Upper lobe of left lung (tissue), 6 donors: ENCODE data around the gene RAPGEF2. TPM values are rescaled to one million over a fixed set of nuclear protein-coding genes. Genes with fewer than 3 reads are reported as not detected.
"Not testable (repeated sequence)": the region's sequence is repeated elsewhere in the genome, so short reads cannot be mapped to it uniquely, and the experiment has no call there.

Experiments
- ATAC-seq, 2 donors: fragments of 200-7000 bp; cut with Tn5 transposase; one replicate each; pipeline ENCODE4 v1.9.1; 2022; ENCODE audit warnings: mild to moderate bottlenecking in 2 of 2, moderate library complexity in 2 of 2; ENCODE audit not compliant: low FRiP score in 2 of 2
- DNase-seq, 2 donors: peaks; one replicate each; pipeline ENCODE4 v3.0.0-alpha.2; 2019 to 2020
- H3K27ac ChIP-seq, 4 donors: fragments of 200-600 bp; sonication (generic); one replicate each; pipeline ENCODE4 v1.5.1; 2016 to 2019
- H3K27me3 ChIP-seq, 4 donors: fragments of 200-600 bp; sonication (generic); one replicate each; pipeline ENCODE4 v1.5.1; 2017 to 2019
- H3K36me3 ChIP-seq, 4 donors: fragments of 200-600 bp; sonication (generic); one replicate each; pipeline ENCODE4 v1.5.1; 2016 to 2019
- H3K4me1 ChIP-seq, 4 donors: fragments of 200-600 bp; sonication (generic); one replicate each; pipeline ENCODE4 v1.5.1; 2018 to 2019
- H3K4me3 ChIP-seq, 4 donors: fragments of 200-600 bp; sonication (generic); one replicate each; pipeline ENCODE4 v1.5.1; 2017 to 2019; ENCODE audit warnings: mild to moderate bottlenecking in 2 of 4, moderate library complexity in 1 of 4
- H3K9me3 ChIP-seq, 4 donors: fragments of 200-600 bp; sonication (generic); one replicate each; pipeline ENCODE4 v1.5.1; 2018 to 2019
- CTCF ChIP-seq, 6 experiments: fragments of 450-650 bp in 4 of 6; fragments of 200-600 bp in 2 of 6; sonication (generic) in 2 of 6; IDR thresholded peaks; one replicate each; pipeline ENCODE4 v1.5.1; 2016 to 2019; ENCODE audit warnings: antibody characterized with exemption in 6 of 6
- EP300 ChIP-seq, 4 donors: sonication (generic); formaldehyde crosslinking; IDR thresholded peaks; one replicate each; pipeline ENCODE4 v1.5.1; 2017; ENCODE audit warnings: antibody characterized with exemption in 4 of 4, control low read depth in 2 of 4
- POLR2A ChIP-seq, 4 donors: fragments of 450-650 bp; IDR thresholded peaks; one replicate each; pipeline ENCODE4 v1.5.1; 2016 to 2017; ENCODE audit warnings: antibody characterized with exemption in 4 of 4, mild to moderate bottlenecking in 2 of 4
- POLR2AphosphoS5 ChIP-seq, 2 donors: sonication (generic); formaldehyde crosslinking; IDR thresholded peaks; one replicate each; pipeline ENCODE4 v1.5.1; 2017; ENCODE audit warnings: antibody characterized with exemption in 2 of 2
- WGBS, 2 donors: methylation state at CpG; one replicate each; pipeline ENCODE4 v1.1.5; 2017 to 2018; 5-methylcytosine and 5-hydroxymethylcytosine counted together
- total RNA-seq, 6 donors: library from RNA; depleted of rRNA in 4 of 6; stranded (reverse); fragments of >200 nt in 4 of 6; gene quantifications; one replicate each; pipeline versions ENCODE4 v1.1.0 to v1.2.1, GENCODE V29; 2016 to 2021
- donor health status: DM: no; HTN: no; CAD: no; lungs with moderate emphysema.
- donor health status: DM: no; HTN: yes; CAD: no; lungs with severe emphysema.

RAPGEF2 gene
- total RNA-seq, 6 donors from 2014 or later = 53.3 to 122 (median 66.3) TPM

- peak overlapping the region in 1 of 4 donors; percentile 24 for H3K27ac ChIP-seq
- WGBS, 2 donors = 58 to 77% methylated on average over 5 of the region's 5 CpGs
- no peak for DNase-seq
- no peaks in the 10 kb centered on the region for H3K27me3 ChIP-seq
- H3K4me3 ChIP-seq = no peak overlapping the region
- H3K4me1 ChIP-seq = peaks cover 53 to 73% (median 61%) of the 10 kb centered on the region in 4 donors
- no peak for ATAC-seq
- no peaks in the 10 kb centered on the region for H3K9me3 ChIP-seq
- no peak for TF ChIP-seq POLR2A (IDR thresholded peaks at IDR 0.05)
- TF ChIP-seq EP300 (IDR thresholded peaks at IDR 0.05) = no peak
- no peak for TF ChIP-seq CTCF (IDR thresholded peaks at IDR 0.05)
- TF ChIP-seq POLR2AphosphoS5 (IDR thresholded peaks at IDR 0.05) = no peak
- H3K36me3 ChIP-seq = no peaks in the 10 kb centered on the region
Measured at GRCh38 chr4:159177265-159178150, 74.6 kb downstream of the RAPGEF2 start.

- Histone ChIP-seq H3K27me3 (no peaks in the 10 kb centered on the region), H3K27ac (no peak overlapping the region), H3K4me3 (peak overlapping the region in 1 of 4 donors; percentile 11), H3K9me3 (no peaks in the 10 kb centered on the region), H3K36me3 (no peaks in the 10 kb centered on the region), H3K4me1 (peaks cover 53 to 73% (median 59%) of the 10 kb centered on the region in 4 donors)
- ATAC-seq = peak in 1 of 2 donors; percentile 70
- TF ChIP-seq POLR2A (IDR thresholded peaks at IDR 0.05) = no peak
- no peak for TF ChIP-seq POLR2AphosphoS5 (IDR thresholded peaks at IDR 0.05)
- TF ChIP-seq EP300 (IDR thresholded peaks at IDR 0.05) = no peak
- no peak for TF ChIP-seq CTCF (IDR thresholded peaks at IDR 0.05)
- DNase-seq = no peak
- WGBS, 2 donors = 49 to 54% methylated on average over 2 of the region's 2 CpGs
Measured at GRCh38 chr4:159178151-159178546, 75.3 kb downstream of the RAPGEF2 start.

DNA sequence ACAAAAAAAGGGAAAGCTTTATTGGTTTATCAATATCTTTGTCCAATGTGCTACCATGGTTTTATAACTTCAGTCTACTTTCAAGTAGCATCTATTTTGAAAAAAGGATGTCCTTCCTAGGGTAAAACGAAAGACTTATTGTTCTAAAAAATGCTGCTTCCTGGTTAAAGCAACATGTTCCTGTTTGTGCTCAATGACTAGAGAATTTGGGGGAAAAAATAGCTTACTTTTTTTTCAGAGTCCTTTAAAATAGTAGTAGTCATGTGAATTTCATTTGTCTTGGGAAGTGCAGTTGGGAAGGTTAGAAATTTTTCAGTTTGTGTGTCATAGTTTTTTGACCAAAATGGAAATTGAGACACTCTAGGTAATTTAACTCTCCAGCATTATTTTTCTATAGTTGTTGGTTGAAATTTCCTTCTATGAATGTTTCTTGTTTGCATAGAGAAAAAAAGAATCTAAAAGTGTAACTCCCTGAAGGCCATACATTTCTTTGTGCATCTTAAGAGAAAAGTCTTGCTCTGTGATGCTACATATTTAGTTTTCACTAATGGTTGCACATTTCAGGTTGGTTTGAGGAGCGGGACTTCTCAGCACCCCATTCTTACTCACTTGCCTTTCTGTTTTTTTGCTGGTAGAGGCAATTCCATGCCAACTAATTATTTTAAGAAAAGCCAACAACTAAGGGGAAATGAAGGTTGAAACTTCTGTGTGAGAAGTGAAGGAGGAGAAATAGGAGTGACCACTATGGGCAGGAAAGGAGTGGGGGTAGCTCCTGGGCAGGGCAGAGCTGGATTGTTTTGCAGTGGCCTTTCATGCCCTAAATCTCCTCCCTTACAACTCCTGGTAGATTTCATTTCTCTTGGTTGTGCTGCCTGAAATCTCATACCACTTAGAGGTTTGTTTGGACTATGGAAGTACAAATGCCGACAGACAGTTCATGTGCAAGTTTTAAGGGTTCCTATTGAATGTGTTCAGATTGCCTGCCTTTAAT lies 76.4 kb downstream of the RAPGEF2 start:
- H3K9me3 ChIP-seq = no peaks in the 10 kb centered on the region
- H3K36me3 ChIP-seq = no peaks in the 10 kb centered on the region
- 46 to 53% methylated on average over 3 of the region's 3 CpGs for WGBS, 2 donors
- no peaks in the 10 kb centered on the region for H3K27me3 ChIP-seq
- peak overlapping the region in 1 of 4 donors; percentile 5 for H3K4me3 ChIP-seq
- H3K27ac ChIP-seq = peak overlapping the region in 3 of 4 donors; percentile 33 to 60 (median 60)
- peaks cover 53 to 61% (median 55%) of the 10 kb centered on the region in 4 donors for H3K4me1 ChIP-seq
- TF ChIP-seq POLR2A (IDR thresholded peaks at IDR 0.05) (no peak), POLR2AphosphoS5 (IDR thresholded peaks at IDR 0.05) (no peak), CTCF (IDR thresholded peaks at IDR 0.05) (no peak), EP300 (IDR thresholded peaks at IDR 0.05) (no peak)
- ATAC-seq (no peak), DNase-seq (no peak)

DNA sequence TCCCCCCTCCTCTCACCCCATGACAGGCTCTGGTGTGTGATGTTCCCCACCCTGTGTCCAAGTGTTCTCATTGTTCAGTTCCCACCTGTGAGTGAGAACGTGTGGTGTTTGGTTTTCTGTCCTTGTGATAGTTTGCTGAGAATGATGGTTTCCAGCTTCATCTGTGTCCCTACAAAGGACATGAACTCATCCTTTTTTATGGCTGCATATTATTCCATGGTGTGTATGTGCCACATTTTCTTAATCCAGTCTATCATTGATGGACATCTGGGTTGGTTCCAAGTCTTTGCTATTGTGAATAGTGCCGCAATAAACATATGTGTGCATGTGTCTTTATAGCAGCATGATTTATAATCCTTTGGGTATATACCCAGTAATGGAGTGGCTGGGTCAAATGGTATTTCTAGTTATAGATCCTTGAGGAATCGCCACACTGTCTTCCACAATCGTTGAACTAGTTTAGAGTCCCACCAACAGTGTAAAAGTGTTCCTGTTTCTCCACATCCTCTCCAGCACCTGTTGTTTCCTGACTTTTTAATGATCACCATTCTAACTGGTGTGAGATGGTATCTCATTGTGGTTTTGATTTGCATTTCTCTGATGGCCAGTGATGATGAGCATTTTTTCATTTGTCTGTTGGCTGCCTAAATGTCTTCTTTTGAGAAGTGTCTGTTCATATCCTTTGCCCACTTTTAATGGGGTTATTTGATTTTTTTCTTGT lies 81.2 kb downstream of the RAPGEF2 start:
- H3K27ac ChIP-seq, H3K9me3 ChIP-seq, DNase-seq, H3K27me3 ChIP-seq, H3K4me3 ChIP-seq, ATAC-seq, H3K36me3 ChIP-seq: not testable (repeated sequence)
- peaks cover 9 to 18% (median 15%) of the 10 kb centered on the region in 4 donors for H3K4me1 ChIP-seq
- 90 to 98% methylated on average over 3 to 4 of the region's 4 CpGs for WGBS, 2 donors
